ENCODE data around the gene AQP11.

DNA sequence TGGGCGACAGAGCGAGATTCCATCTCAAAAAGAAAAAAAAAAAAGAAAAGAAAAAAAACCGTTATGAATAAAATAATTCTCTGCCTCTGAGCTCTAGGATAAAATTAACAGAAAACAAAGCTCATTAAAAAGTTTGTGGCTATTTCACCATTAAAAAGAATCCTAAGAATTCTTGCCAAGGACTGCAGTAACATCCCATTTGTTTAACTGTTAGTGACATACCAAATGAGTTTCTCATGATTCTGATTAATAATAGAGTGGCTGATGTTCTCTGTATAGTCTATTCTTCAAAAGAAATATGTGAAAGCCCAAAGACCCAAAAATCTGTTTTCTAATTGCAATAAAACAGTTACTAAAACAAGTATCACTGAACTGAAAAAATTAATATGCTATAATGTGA is 28.1 kb downstream of the AQP11 start:
- no peak for TF ChIP-seq TAF1 (IDR thresholded peaks at IDR 0.05; ENCODE audit: low read depth, low read length)
- TF ChIP-seq POLR2AphosphoS5 (IDR thresholded peaks at IDR 0.05; ENCODE audit: low read depth, low read length) = no peak

Data from GM12891 (cell line).